HG03097 (cell line): ENCODE results near the gene MED10.

ENCODE experiments used
- ATAC-seq: cut with Tn5 transposase; IDR thresholded peaks from one replicate; pipeline ENCODE4 v1.9.1; 2021; ENCODE audit not compliant: unreplicated experiment, low FRiP score

MED10 gene

DNA sequence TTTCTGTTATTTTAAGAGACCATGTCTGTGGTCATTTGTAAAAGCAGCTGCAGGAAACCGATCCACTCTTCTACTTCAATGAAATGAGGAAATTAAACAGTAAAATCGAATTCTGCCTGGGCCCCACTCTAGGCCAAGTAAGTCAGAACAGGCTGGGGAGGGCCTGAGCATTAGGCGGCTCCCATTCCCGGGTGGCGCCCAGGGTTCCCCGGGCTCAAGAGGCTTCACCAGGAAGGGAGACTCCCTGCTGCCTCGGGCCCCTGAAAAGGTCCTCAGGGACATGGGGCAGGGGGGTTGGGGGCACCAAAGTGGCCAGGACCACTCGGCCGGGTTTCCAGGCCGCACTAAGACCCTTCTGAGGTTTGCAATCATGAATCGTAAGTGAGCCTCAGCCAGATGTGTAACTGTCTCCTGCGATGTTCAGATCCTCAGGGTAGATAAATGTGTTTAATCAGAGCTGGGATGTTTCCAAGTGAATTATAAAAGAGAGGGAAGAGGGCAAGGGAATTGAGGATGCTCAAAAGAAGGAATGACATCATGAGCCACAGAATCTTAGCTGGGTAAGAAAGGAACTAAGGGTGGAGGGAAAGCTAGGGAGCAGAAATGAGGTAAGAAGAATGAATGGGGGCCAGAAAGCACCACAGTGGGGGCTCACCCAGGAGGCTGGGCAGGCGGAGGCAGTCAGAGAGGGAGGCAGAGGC lies 24.6 kb downstream of the MED10 start:
- no peak for ATAC-seq

- ATAC-seq, result no peak
Measured at GRCh38 chr5:6350277-6351090, 27.9 kb downstream of the MED10 start.

DNA sequence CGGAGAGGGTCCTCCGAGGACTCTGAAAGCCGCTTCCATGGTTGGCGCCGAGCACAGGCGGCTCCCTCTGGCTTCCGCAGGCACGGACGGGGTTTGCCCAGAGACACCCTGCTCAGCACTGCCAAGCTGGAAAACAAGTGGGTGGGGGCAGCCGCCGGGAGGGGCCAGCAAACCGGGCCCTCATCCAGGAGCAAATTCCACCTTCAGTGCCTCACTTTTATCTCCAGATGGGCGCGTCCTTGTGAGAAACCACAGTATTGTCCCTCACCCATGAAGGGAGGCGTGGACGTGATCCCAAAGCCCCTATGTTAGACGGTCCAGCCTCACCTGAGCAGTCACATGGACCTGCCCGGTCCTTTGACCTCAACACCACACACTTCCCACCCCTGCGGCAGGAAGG lies 29.0 kb downstream of the MED10 start:
- no peak for ATAC-seq

GRCh38 chr5:6348476-6349000 lies 29.8 kb downstream of the MED10 start:
- no peak for ATAC-seq

DNA sequence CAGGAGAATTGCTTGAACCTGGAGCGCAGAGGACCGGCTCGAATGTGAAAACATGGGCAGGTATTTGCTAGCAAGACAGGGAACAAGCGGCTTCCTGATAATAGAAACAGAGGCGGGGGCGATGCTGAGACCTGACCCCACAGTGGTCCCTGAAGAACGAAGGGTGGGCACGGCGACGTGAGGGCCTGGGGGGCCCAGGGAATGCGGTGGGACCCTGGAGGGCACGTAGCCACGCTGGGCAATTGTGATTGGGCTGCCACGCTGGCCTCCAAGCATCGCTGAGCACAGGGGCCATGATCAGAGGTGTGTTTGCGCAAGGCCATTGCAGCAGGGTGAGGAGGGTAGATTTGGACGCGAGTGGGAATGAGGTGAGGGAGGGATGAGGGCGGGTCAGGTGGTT lies 30.7 kb downstream of the MED10 start:
- no peak for ATAC-seq

DNA sequence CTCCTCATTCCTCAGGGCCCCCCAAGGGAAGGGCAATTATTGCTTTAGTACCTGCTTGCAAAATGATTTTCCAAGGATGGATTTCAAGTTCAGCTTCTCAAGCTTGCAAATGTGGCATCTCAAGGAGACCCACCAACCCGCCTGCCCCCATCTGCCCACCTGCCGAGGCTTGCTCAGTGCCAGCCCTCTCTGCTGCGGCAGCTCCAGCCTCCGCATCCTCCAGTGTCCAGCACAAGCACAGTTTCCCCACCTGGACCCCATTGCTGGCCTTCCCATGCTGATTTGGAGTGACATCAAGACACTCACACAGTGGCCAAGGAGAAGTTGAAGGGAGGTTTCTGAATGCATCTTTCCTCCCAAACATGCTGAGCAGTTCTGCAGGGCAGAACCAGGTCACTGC lies 31.2 kb downstream of the MED10 start:
- no peak for ATAC-seq

DNA sequence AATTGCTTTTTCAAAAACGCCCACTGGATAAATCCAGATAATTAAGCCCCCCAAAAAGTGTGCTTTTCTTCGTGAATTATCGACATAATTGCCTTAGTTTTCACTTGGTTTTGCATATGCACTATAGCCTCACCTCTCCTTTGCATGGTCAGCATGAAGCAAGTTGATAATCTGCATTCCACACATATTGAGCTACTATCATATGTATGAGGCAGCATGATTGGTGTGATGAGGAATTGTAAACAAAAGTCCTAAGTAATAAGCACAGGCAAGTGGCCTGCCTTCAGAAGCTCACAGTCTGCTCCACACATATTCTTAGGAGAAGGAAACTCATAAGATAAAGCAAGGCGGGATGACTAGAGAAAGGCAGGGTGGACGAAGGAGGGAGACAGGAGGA lies 33.8 kb downstream of the MED10 start:
- ATAC-seq, result no peak

DNA sequence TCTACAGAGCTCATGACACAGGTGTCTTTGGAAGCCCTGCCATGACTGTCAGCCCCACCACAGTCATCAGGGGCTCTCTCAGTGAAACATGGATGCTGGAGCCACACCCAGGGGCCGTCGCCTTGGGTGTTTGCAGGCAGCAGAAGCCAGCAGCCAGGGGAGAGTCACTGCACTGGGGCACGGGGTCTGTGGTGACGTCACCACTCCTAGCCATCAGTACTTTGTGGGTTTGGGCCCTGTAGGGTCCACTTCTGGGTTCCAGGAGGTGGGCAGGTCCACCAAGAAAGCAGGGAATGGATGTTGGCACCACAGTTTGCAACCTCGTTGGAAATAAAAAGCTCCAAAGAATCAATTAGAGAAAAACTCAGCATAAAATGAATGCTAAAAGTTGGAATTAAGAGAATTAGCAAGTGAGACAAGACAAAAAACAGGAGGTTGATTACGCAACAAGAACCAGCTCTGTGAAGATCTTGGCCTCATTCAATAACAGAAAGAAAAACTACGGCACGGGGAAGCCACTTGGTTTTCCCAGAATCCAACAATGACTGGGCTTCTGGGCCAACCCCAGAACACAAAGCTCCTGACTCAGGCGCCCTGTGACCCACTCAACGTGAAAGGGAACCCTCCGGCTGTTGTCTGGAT lies 34.3 kb downstream of the MED10 start:
- ATAC-seq, result no peak

GRCh38 chr5:6342689-6343315 lies 35.5 kb downstream of the MED10 start:
- no peak for ATAC-seq

GRCh38 chr5:6340100-6340499 lies 38.2 kb downstream of the MED10 start:
- ATAC-seq, result no peak

DNA sequence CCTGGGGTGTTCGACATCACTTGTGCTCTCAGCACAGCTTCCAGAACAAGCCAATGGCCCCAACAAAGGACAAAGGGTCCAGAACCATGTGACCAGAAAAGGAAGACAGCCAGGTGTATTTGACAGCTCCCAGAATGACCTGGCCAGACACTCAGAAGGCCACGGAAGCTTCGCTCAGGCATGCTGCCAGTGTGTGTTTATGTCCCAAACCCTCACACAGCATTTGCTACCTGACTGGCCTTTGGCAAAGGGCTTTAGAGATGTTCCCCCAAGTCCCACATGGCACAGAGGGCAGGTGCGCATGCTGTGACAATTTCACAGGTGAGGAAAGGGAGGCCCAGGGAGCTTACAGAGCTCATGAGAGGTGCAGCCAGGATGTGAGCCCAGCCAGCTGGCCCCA lies 39.5 kb downstream of the MED10 start:
- no peak for ATAC-seq

GRCh38 chr5:6338135-6338534 lies 40.2 kb downstream of the MED10 start:
- ATAC-seq, result no peak

DNA sequence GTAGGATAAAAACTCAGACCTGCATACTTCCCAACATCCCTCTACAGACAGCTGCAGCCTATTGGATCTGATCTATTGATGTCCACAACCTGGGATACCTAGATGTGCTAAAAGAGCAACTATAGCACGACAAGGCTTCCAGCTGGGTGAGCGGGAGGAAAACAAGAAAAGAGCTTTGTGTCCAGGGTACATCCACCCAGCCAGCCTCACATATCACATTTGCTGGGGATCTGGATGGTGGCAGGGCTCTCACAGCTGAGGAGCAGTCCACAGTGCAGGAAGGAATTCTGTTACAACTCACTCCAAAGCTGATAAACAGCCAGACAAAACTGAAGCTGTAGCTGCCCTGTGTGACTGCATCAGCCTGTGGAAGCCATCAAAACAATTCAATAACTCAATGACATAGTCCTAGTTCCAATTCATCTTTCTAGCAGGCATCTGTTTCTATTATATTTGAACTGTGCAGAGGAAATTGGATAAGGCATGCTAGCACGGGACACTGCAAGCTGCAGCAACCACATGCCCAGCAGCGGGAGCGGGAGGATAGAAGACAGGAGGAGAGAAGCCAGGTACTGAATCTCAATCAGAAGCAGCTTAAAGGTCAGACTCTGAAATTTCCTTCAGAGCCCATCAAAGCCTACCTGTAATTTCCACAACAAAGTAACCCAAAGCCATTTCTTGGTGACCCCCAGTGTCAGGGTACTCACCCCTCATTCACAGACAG lies 45.0 kb downstream of the MED10 start:
- ATAC-seq, result no peak

GRCh38 chr5:6328173-6328572 lies 50.2 kb downstream of the MED10 start:
- ATAC-seq, result no peak

GRCh38 chr5:6326776-6327175 lies 51.6 kb downstream of the MED10 start:
- ATAC-seq, result no peak

DNA sequence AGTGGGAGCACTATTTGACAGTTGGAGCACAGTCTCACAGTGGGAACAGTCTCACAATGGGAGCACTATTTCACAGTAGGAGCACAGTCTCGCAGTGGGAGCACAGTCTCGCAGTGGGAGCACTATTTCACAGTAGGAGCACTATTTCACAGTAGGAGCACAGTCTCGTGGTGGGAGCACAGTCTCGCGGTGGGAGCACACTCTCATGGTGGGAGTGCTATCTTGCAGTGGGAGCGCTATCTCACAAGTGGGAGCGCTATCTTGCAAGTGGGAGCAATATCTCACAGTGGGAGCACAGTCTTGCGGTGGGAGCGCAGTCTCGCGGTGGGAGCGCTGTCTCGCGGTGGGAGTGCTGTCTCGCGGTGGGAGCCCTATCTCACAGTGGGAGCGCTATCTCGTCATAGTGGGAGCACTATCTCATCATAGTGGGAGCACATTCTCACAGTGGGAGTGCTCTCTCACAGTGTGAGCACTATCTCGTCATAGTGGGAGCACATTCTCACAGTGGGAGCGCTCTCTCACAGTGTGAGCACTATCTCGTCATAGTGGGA lies 56.1 kb downstream of the MED10 start:
- ATAC-seq, result no peak
